HepG2 (cell line): Measurements from ENCODE around the gene RNU2-63P. TPM values are rescaled to one million over a fixed set of nuclear protein-coding genes. Genes with fewer than 3 reads are reported as not detected.

Experiments used
- ARID5B ChIP-seq: IDR thresholded peaks from 2 replicates; pipeline ENCODE4 v1.4.0; 2020; ENCODE audit warnings: mild to moderate bottlenecking, missing genetic modification reagents
- HNRNPLL ChIP-seq: fragments of 200-400 bp; formaldehyde crosslinking; IDR thresholded peaks from 2 replicates; pipeline ENCODE4 v1.6.1; 2017; ENCODE audit warnings: mild to moderate bottlenecking, low read depth, low read length; ENCODE audit not compliant: poor library complexity, severe bottlenecking
- IRF9 ChIP-seq: sonication (generic); formaldehyde crosslinking; IDR thresholded peaks from 2 replicates; pipeline ENCODE4 v1.8.0; 2022; ENCODE audit warnings: missing genetic modification reagents, mild to moderate bottlenecking, borderline replicate concordance
- NFE2 ChIP-seq: sonication (generic); formaldehyde crosslinking; IDR thresholded peaks from 2 replicates; pipeline ENCODE4 v1.4.0; 2020; ENCODE audit warnings: missing genetic modification reagents
- NR3C1 ChIP-seq: sonication (generic); formaldehyde crosslinking; IDR thresholded peaks from 2 replicates; pipeline ENCODE4 v1.4.0; 2020; ENCODE audit warnings: missing genetic modification reagents
- PBX3 ChIP-seq: sonication (generic); formaldehyde crosslinking; IDR thresholded peaks from 2 replicates; pipeline ENCODE4 v1.8.1; 2023; ENCODE audit warnings: missing genetic modification reagents, inconsistent platforms, borderline replicate concordance
- PHF20 ChIP-seq: sonication (generic); formaldehyde crosslinking; IDR thresholded peaks from 2 replicates; pipeline ENCODE4 v1.5.0; 2020; ENCODE audit warnings: mild to moderate bottlenecking, missing genetic modification reagents
- POGK ChIP-seq: sonication (generic); formaldehyde crosslinking; conservative IDR thresholded peaks from 2 replicates; pipeline ENCODE4 v1.8.0; 2022; ENCODE audit warnings: mild to moderate bottlenecking, moderate library complexity, missing genetic modification reagents
- STAT6 ChIP-seq: sonication (generic); formaldehyde crosslinking; IDR thresholded peaks from 2 replicates; pipeline ENCODE4 v1.4.0; 2020; ENCODE audit warnings: missing genetic modification reagents, mild to moderate bottlenecking, borderline replicate concordance
- SYNCRIP ChIP-seq: fragments of 200-400 bp; formaldehyde crosslinking; IDR thresholded peaks from 2 replicates; pipeline ENCODE4 v1.6.1; 2018; ENCODE audit warnings: mild to moderate bottlenecking, low read depth, low read length; ENCODE audit not compliant: insufficient read depth
- ZNF280B ChIP-seq: sonication (generic); formaldehyde crosslinking; IDR thresholded peaks from 2 replicates; pipeline ENCODE4 v1.5.0; 2020; ENCODE audit warnings: missing genetic modification reagents, mild to moderate bottlenecking, borderline replicate concordance
- polyA plus RNA-seq, 8 experiments: library from polyadenylated mRNA; depleted of rRNA in 3 of 8; stranded (reverse) in 7 of 8; unstranded in 1 of 8; fragments of >200 nt; fragmentation: Illumina TruSeq in 4 of 8; extraction: Trizol in 4 of 8; gene quantifications; 2 replicates each; pipeline versions ENCODE4 v1.2.1 to v1.2.3, GENCODE V29; 2011 to 2016; ENCODE audit warnings: low read depth in 4 of 8, missing spikeins in 1 of 8, mixed read lengths in 1 of 8; ENCODE audit not compliant: insufficient read depth in 1 of 8
- total RNA-seq, 5 experiments: library from RNA; depleted of rRNA; stranded (reverse); fragments of >200 nt; fragmentation: Illumina TruSeq; extraction: Trizol; gene quantifications; 2 replicates each; pipeline ENCODE4 v1.2.3, GENCODE V29; 2016; ENCODE audit warnings: low read depth in 1 of 5

The RNU2-63P gene
- total and polyA plus RNA-seq, 2 of the 13 experiments (the other 11 are each of a cell fraction or from before 2014, with no cell fraction given): 6.8 TPM; not detected in 1

GRCh38 chr2:88059979-88060906 is 43.9 kb upstream of the RNU2-63P start (continued):
- TF ChIP-seq POGK (no peak), PBX3 (no peak), IRF9 (CRISPR knock-in tag) (no peak), HNRNPLL (no peak), STAT6 (CRISPR knock-in tag) (no peak), NR3C1 (CRISPR knock-in tag) (no peak), ARID5B (CRISPR knock-in tag) (peak; percentile 82), NFE2 (no peak), PHF20 (no peak), SYNCRIP (no peak), ZNF280B (CRISPR knock-in tag) (no peak)
